BE2C (cell line): ENCODE results near the gene TUT4.
"Not testable (repeated sequence)": the region's sequence is repeated elsewhere in the genome, so short reads cannot be mapped to it uniquely, and the experiment has no call there.

Source experiments
- DNase-seq: peaks from one replicate; pipeline ENCODE4 v3.0.0-alpha.2; 2020
- H3K27me3 ChIP-seq: fragments of 250-450 bp; sonication (Bioruptor Pico); 2 replicates; pipeline ENCODE4 v1.5.1; 2020; ENCODE audit warnings: mild to moderate bottlenecking
- H3K36me3 ChIP-seq: fragments of 250-450 bp; sonication (Bioruptor Pico); 2 replicates; pipeline ENCODE4 v1.5.1; 2020; ENCODE audit warnings: mild to moderate bottlenecking
- H3K4me1 ChIP-seq: fragments of 250-450 bp; sonication (Bioruptor Pico); 2 replicates; pipeline ENCODE4 v1.5.1; 2020
- H3K4me3 ChIP-seq: 2 replicates; pipeline ENCODE4 v1.5.1; 2011; ENCODE audit warnings: low read depth, low read length
- H3K9me3 ChIP-seq: fragments of 250-450 bp; sonication (Bioruptor Pico); 2 replicates; pipeline ENCODE4 v1.5.1; 2020
- TF ChIP-seq, protein P1 (sequence below): IDR thresholded peaks from 2 replicates; pipeline ENCODE4 v1.5.1; 2012; ENCODE audit warnings: mild to moderate bottlenecking, low read depth, low read length

The TUT4 gene

DNA sequence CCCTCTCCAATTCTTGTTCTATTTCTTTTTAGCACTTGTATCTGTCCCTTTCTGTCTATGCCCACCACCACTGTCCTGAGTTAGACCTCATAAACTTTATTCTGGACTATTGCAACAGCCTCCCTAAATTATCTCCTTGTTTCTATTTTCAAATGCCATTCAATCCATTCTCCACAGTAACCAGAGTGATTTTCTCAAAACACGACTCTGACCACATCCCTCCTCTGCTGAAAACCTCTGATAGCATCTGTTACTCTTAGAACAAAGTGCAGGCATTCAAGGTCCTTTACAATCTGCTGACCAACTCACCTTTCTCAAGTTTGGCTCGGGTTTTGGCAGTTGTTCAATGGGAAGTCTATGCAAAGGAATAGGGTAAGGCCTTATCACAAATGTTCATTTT is 26.5 kb upstream of the TUT4 start:
- Histone ChIP-seq H3K9me3 (no peaks in the 10 kb centered on the region), H3K27me3 (no peaks in the 10 kb centered on the region), H3K4me1 (no peaks in the 10 kb centered on the region), H3K4me3 (no peak overlapping the region), H3K36me3 (no peaks in the 10 kb centered on the region)
- no peak for DNase-seq
- TF ChIP-seq, protein P1, sequence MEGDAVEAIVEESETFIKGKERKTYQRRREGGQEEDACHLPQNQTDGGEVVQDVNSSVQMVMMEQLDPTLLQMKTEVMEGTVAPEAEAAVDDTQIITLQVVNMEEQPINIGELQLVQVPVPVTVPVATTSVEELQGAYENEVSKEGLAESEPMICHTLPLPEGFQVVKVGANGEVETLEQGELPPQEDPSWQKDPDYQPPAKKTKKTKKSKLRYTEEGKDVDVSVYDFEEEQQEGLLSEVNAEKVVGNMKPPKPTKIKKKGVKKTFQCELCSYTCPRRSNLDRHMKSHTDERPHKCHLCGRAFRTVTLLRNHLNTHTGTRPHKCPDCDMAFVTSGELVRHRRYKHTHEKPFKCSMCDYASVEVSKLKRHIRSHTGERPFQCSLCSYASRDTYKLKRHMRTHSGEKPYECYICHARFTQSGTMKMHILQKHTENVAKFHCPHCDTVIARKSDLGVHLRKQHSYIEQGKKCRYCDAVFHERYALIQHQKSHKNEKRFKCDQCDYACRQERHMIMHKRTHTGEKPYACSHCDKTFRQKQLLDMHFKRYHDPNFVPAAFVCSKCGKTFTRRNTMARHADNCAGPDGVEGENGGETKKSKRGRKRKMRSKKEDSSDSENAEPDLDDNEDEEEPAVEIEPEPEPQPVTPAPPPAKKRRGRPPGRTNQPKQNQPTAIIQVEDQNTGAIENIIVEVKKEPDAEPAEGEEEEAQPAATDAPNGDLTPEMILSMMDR: no peak

DNA sequence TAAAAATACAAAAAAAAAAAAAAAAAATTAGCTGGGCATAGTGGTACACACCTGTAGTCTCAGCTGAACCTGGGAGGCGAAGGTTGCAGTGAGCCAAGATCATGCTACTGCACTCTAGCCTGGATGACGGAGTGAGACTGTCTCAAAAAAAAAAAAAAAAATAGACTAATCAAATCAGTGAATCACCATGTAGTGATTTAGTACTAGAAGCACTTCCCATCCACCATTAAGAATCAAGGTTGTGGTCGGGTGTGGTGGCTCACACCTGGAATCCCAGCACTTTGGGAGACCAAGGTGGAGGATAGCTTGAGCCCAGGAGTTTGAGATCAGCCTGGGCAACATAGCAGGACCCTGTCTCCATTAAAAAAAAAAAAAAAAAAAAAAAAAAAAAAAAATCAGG is 25.2 kb upstream of the TUT4 start:
- H3K27me3 ChIP-seq, H3K36me3 ChIP-seq, DNase-seq, H3K9me3 ChIP-seq, H3K4me3 ChIP-seq, H3K4me1 ChIP-seq: not testable (repeated sequence)

DNA sequence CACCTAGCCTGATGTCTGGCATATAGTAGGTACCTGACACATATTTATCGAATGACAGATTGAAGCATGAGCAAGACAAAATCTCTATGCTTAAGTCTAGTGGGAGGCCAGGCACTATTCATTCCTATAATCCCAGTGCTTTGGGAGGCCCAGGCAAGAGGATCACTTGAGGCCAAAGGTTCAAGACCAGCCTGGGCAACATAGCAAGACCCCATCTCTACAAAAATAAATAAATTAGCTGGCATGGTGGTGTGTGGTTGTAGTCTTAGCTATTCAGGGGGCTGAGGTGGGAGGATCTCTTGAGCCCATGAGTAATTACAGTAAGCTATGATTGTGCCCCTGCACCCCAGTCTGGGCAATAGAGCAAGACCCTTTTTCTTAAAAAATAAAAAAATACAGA is 23.2 kb upstream of the TUT4 start:
- no peaks in the 10 kb centered on the region for H3K27me3 ChIP-seq
- TF ChIP-seq, protein P1: no peak
- H3K9me3 ChIP-seq: no peaks in the 10 kb centered on the region
- H3K36me3 ChIP-seq: no peaks in the 10 kb centered on the region
- H3K4me3 ChIP-seq: no peak overlapping the region
- no peak for DNase-seq
- H3K4me1 ChIP-seq: no peaks in the 10 kb centered on the region

DNA sequence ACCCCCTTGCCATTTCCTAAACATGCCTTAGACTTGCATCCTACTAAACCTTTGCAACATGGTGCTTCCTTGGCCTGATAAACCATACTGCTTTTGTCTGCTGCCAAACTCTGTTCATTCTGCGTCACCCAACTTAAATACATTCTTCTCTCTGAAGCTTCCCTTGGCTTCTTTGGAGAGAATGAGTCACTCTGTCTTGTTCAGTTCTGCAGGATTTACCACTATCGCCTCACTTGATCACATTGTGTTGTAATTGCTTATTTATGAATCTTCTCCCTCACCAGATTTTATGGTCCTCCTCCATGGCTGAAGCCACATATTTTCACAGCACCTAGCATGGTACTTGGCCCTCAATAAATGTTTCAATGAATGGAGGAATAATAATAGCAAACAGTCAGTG is 21.7 kb upstream of the TUT4 start:
- no peaks in the 10 kb centered on the region for H3K27me3 ChIP-seq
- H3K4me3 ChIP-seq: no peak overlapping the region
- H3K9me3 ChIP-seq: no peaks in the 10 kb centered on the region
- TF ChIP-seq, protein P1: no peak
- DNase-seq: no peak
- no peaks in the 10 kb centered on the region for H3K36me3 ChIP-seq
- no peaks in the 10 kb centered on the region for H3K4me1 ChIP-seq

DNA sequence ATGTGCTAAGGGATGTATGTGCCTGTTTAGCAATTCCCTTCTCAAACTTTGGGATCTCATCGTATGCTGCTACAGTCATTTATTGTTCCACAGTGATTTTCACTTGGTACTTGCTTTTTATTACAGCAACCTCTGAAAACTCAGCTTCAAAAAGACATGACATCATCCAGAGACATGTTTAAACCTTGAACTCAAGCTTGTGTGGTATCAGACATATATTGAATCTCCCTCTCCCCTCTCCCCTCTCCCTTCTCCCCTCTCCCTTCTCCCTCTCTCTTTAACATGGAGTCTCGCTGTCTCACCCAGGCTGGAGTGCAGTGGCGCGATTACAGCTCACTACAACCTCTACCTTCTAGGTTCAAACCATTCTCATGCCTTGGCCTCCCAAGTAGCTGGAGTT is 19.5 kb upstream of the TUT4 start:
- no peaks in the 10 kb centered on the region for H3K9me3 ChIP-seq
- TF ChIP-seq, protein P1: no peak
- no peak overlapping the region for H3K4me3 ChIP-seq
- H3K27me3 ChIP-seq: no peaks in the 10 kb centered on the region
- no peaks in the 10 kb centered on the region for H3K36me3 ChIP-seq
- H3K4me1 ChIP-seq: no peaks in the 10 kb centered on the region
- DNase-seq: no peak

DNA sequence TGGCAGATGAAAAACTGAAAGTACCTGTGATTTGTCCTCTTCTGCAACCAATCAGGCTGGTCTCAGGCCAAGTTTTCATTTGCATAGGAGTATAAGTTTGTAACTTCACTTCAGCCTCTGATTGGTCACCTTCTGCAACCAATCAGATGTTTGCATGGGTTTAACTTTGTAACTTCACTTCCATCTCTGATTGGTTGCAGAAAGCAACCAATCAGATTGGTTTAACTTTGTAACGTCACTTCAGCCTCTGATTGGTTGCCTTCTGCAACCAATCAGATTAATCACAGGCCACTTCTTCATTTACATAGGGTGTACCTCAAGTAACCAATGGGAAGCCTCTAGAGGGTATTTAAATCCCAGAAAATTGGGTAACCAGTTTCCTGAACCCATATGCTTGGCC is 18.9 kb upstream of the TUT4 start:
- Histone ChIP-seq H3K27me3 (no peaks in the 10 kb centered on the region), H3K4me1 (no peaks in the 10 kb centered on the region), H3K9me3 (no peaks in the 10 kb centered on the region), H3K36me3 (no peaks in the 10 kb centered on the region), H3K4me3 (no peak overlapping the region)
- DNase-seq: peak; percentile 9
- TF ChIP-seq, protein P1: no peak

DNA sequence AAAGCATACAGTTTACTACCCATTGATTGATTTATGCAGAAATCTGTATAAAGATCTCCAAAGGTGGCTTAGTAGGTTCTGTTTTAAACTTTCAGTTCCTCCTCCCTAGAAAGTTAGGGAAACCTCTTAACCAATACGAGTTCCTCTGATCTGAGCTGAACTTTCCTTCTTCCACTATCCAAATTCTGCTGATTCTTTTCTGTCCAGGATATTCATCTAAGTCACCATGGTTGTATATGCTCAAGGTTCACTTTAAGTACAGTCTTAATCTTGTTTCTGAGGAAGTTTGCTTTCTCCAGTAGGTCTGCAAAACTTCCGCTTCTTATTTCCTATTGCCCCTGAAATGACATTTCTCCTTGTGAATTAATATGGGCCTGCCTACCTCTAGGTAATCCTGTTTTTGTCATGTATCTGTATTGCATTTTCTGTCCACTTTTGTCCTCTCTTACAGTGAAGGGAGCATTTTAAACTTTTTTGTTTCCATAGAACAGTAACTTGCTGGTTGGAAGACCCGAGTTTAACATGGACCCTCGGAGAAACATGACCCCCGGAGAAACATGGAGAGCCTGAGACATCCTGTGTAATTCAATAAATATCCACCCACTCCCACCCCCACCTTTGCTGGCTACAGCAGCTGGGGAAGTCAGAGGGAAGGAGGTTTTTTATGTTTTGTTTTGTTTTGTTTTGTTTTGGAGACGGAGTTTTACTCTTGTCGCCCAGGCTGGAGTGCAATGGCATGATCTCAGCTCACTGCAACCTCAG is 16.7 kb upstream of the TUT4 start:
- Histone ChIP-seq H3K9me3 (no peaks in the 10 kb centered on the region), H3K36me3 (no peaks in the 10 kb centered on the region), H3K27me3 (no peaks in the 10 kb centered on the region), H3K4me1 (no peaks in the 10 kb centered on the region), H3K4me3 (no peak overlapping the region)
- TF ChIP-seq, protein P1: no peak
- DNase-seq: no peak
